ENCODE measurements around the gene CXCL5. TPM values are rescaled to one million over a fixed set of nuclear protein-coding genes. Genes with fewer than 3 reads are reported as not detected.

The CXCL5 gene
- total and polyA plus RNA-seq, 10 of the 15 experiments (the other 5 are each of a cell fraction or from before 2014, with no cell fraction given) = not detected

GRCh38 chr4:74013264-74013663 lies 14.8 kb upstream of the CXCL5 start:
- no peaks in the 10 kb centered on the region for H3K36me3 ChIP-seq (ENCODE audit: control insufficient read depth in 2 of 2, insufficient read depth in 2 of 2, low read length in 1 of 2)
- no peak for FAIRE-seq
- CTCF ChIA-PET = no interaction called here
- H3K4me2 ChIP-seq (ENCODE audit: control insufficient read depth, insufficient read depth) = no peak overlapping the region
- DNase-seq (ENCODE audit: low read depth, low spot score) = no peak
- POLR2A ChIA-PET = no interaction called here
- RAD21 ChIA-PET (ENCODE audit: unreplicated experiment) = no interaction called here
- TF ChIP-seq ZNF687 (IDR thresholded peaks at IDR 0.05) = no peak
- TF ChIP-seq DPF2 (IDR thresholded peaks at IDR 0.05) = no peak
- no peak for TF ChIP-seq SREBF2 (IDR thresholded peaks at IDR 0.05; ENCODE audit: low read length)
- no peak for TF ChIP-seq NFYB (IDR thresholded peaks at IDR 0.05; ENCODE audit: insufficient read depth, low read depth, low read length)
- no peak for TF ChIP-seq KDM1A (IDR thresholded peaks at IDR 0.05; ENCODE audit: borderline replicate concordance)
- no peak for TF ChIP-seq TBL1XR1 (IDR thresholded peaks at IDR 0.05; ENCODE audit: low read depth, low read length)
- TF ChIP-seq FOXK2 (IDR thresholded peaks at IDR 0.05) = no peak
- TF ChIP-seq PKNOX1 (IDR thresholded peaks at IDR 0.05) = no peak
- TF ChIP-seq EED (IDR thresholded peaks at IDR 0.05; ENCODE audit: low read depth) = no peak
- TF ChIP-seq NR2C1 (IDR thresholded peaks at IDR 0.05) = no peak
- TF ChIP-seq ASH2L (IDR thresholded peaks at IDR 0.05; ENCODE audit: borderline replicate concordance, low read depth) = no peak
- no peak for TF ChIP-seq TCF12 (IDR thresholded peaks at IDR 0.05; ENCODE audit: low read depth, low read length)
- TF ChIP-seq ZNF384 (IDR thresholded peaks at IDR 0.05; ENCODE audit: borderline replicate concordance, low read depth, low read length) = no peak
- TF ChIP-seq NRF1 (conservative IDR thresholded peaks at IDR 0.05; ENCODE audit: low read depth, low read length) = no peak
- TF ChIP-seq TARDBP (IDR thresholded peaks at IDR 0.05; ENCODE audit: borderline replicate concordance) = no peak
- no peak for TF ChIP-seq ZNF217 (IDR thresholded peaks at IDR 0.05)
- 0% methylated on average over 2 of the region's 2 CpGs for WGBS (ENCODE audit: insufficient coverage, insufficient replicate concordance, low lambda C conversion rate, missing lambda C conversion rate)
- no peak overlapping the region for H3K27ac ChIP-seq (ENCODE audit: control insufficient read depth, insufficient read depth)
- H3K79me2 ChIP-seq (ENCODE audit: control insufficient read depth, insufficient read depth, low read length) = no peaks in the 10 kb centered on the region
- no peaks in the 10 kb centered on the region for H3K9me3 ChIP-seq (replicated peaks; ENCODE audit: control insufficient read depth, insufficient read depth, low read length)
- no peak overlapping the region for H3K4me3 ChIP-seq
- H4K20me1 ChIP-seq (ENCODE audit: control insufficient read depth, insufficient read depth) = no peaks in the 10 kb centered on the region
- intact Hi-C loops (cut with micrococcal nuclease; ENCODE audit: unreplicated experiment) (no loop called here), in situ Hi-C loops (cut with MboI) (no loop called here)
- SMC1A ChIA-PET (ENCODE audit: uncharacterized antibody, unreplicated experiment) = no interaction called here
- ATAC-seq = no peak
- no peaks in the 10 kb centered on the region for H3K4me1 ChIP-seq (ENCODE audit: control insufficient read depth, insufficient read depth, low read length)
- H3K27me3 ChIP-seq (replicated peaks in 1 of 2; ENCODE audit: control insufficient read depth in 2 of 2, insufficient read depth in 2 of 2, low read length in 1 of 2) = no peaks in the 10 kb centered on the region
- H2AFZ ChIP-seq (ENCODE audit: control insufficient read depth, low read depth, low read length) = no peak overlapping the region
- H3K9ac ChIP-seq (ENCODE audit: control insufficient read depth, insufficient read depth, low read length) = no peak overlapping the region
- BruUV-seq (replicated peaks) = no TSS peak

Measured in GM12878 (cell line).